ENCODE results near the gene SCD5. TPM values are rescaled to one million over a fixed set of nuclear protein-coding genes. Genes with fewer than 3 reads are reported as not detected.

Gene SCD5
- total RNA-seq, 1 donor = 6.9 TPM

GRCh38 chr4:82770607-82771006 lies 28.0 kb downstream of the SCD5 start:
- TF ChIP-seq, protein P1, sequence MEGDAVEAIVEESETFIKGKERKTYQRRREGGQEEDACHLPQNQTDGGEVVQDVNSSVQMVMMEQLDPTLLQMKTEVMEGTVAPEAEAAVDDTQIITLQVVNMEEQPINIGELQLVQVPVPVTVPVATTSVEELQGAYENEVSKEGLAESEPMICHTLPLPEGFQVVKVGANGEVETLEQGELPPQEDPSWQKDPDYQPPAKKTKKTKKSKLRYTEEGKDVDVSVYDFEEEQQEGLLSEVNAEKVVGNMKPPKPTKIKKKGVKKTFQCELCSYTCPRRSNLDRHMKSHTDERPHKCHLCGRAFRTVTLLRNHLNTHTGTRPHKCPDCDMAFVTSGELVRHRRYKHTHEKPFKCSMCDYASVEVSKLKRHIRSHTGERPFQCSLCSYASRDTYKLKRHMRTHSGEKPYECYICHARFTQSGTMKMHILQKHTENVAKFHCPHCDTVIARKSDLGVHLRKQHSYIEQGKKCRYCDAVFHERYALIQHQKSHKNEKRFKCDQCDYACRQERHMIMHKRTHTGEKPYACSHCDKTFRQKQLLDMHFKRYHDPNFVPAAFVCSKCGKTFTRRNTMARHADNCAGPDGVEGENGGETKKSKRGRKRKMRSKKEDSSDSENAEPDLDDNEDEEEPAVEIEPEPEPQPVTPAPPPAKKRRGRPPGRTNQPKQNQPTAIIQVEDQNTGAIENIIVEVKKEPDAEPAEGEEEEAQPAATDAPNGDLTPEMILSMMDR (IDR thresholded peaks at IDR 0.05; ENCODE audit: insufficient read depth, low read depth, low read length) = no peak
- H3K4me3 ChIP-seq (ENCODE audit: low read depth, low read length) = no peak overlapping the region
- no peak for DNase-seq (ENCODE audit: low read depth)

DNA sequence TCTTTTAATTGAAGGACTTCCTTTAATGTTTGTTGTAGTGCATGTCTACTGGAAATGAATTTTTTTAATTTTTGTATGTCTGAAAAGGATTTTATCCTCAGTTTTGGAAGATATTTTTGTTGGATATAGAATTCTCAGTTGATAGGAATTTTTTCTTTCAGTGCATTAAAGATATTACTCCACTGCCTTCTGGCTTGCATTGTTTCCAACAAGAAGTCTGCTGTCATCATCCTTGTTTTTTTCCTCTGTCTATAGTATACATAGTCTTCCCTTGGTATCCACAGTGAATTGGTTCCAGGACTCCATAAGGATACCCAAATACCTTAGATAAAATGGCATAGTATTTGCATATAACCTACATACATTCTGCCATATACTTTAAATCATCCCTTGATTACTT lies 33.5 kb downstream of the SCD5 start:
- DNase-seq (ENCODE audit: low read depth) = no peak
- no peak overlapping the region for H3K4me3 ChIP-seq (ENCODE audit: low read depth, low read length)
- TF ChIP-seq, protein P1 (IDR thresholded peaks at IDR 0.05; ENCODE audit: insufficient read depth, low read depth, low read length) = no peak

- no peak overlapping the region for H3K4me3 ChIP-seq (ENCODE audit: low read depth, low read length)
- TF ChIP-seq, protein P1 (IDR thresholded peaks at IDR 0.05; ENCODE audit: insufficient read depth, low read depth, low read length) = no peak
- no peak for DNase-seq (ENCODE audit: low read depth)
These were observed 37.4 kb downstream of the SCD5 start for GRCh38 chr4:82761229-82761628.

GRCh38 chr4:82758701-82759685 lies 39.6 kb downstream of the SCD5 start:
- H3K4me3 ChIP-seq (ENCODE audit: low read depth, low read length) = no peak overlapping the region
- TF ChIP-seq, protein P1 (IDR thresholded peaks at IDR 0.05; ENCODE audit: insufficient read depth, low read depth, low read length) = no peak
- no peak for DNase-seq (ENCODE audit: low read depth)

DNA sequence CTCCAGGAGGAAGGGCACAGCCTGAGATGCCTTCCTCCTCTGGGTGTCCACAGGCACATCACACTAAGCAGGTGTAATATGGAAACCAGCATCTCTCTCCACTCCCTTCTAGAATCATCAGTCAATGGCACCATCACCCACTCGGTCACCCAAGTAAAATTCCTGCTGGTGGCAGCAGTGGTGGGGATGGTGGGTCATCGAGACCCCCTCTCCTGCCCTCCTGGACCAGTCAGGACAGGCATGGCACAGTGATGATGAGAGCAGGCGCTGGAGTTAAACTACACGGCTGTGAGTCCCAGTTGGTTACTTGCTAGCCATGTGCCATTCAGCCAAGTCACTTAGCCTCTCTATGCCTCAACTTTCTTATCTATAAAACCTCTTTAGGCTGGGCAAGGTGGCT lies 42.5 kb downstream of the SCD5 start:
- no peak overlapping the region for H3K4me3 ChIP-seq (ENCODE audit: low read depth, low read length)
- TF ChIP-seq, protein P1 (IDR thresholded peaks at IDR 0.05; ENCODE audit: insufficient read depth, low read depth, low read length) = no peak
- no peak for DNase-seq (ENCODE audit: low read depth)

- no peak overlapping the region for H3K4me3 ChIP-seq (ENCODE audit: low read depth, low read length)
- TF ChIP-seq, protein P1 (IDR thresholded peaks at IDR 0.05; ENCODE audit: insufficient read depth, low read depth, low read length) = no peak
- no peak for DNase-seq (ENCODE audit: low read depth)
These were observed 42.9 kb downstream of the SCD5 start for GRCh38 chr4:82755650-82756049.

Data from fibroblast of villous mesenchyme (primary cell).